ENCODE results near the gene CASP12.
"Not testable (repeated sequence)": the region's sequence is repeated elsewhere in the genome, so short reads cannot be mapped to it uniquely, and the experiment has no call there.

CASP12 gene

DNA sequence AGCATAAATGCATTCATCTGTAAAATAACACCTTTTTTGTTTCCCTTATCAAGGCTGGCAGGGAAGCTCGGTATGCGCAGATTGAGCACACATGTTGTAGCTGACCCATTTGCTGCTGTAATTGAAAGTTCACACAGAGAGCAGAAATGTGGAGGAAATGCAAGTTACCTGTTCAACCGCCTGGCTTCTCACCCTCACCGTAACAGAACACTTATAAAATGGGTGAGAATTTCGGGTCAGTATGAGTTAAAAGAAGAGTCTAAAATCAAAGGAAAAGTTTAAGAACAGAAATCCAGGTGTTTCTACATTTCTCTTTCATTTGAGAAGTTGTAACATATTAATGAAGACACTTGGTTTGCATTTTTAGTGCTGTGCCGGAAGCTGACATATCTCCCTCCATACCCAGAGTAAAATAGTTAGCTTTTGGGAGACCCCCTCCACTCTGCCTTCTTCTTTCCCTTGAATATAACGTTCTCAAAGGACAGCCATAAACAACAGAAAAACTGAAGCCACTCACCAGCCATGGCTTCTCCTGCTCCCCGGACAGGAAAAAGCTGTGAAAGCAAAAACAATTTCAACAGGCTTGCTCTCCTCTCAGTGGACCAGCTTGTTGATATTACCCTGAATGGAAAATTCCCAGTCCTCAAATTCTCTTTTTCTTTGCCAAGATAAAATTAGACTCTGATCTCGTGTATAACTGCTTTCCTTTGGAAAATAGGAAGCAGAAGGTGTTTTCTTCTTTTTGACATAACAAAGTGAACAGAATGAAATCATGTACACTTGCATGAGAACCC is at the start of gene CASP12:
TSS of gene CASP12 (minus strand) at position 570 of the 794 bp plus-strand sequence.
- no peak for DNase-seq

DNA sequence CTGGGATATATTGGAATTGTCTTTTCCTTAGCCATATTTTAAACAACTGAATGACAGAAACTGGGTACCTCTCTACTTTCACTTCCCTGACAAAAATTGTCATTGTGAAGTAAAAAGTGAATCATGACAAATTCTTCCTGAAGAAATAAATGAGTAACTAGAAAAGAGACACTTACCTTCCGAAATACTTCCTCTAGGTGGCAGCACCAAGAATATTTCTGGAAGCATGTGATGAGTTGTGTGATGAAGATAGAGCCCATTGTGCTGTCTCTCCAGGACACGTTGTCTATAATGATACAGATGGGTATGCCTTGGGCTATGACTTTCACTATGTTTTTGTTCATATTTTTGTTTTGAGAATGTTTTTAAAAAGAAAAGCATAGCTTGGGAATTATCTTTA is 48.6 kb upstream of the CASP12 start:
- peak; percentile 78 for DNase-seq

DNA sequence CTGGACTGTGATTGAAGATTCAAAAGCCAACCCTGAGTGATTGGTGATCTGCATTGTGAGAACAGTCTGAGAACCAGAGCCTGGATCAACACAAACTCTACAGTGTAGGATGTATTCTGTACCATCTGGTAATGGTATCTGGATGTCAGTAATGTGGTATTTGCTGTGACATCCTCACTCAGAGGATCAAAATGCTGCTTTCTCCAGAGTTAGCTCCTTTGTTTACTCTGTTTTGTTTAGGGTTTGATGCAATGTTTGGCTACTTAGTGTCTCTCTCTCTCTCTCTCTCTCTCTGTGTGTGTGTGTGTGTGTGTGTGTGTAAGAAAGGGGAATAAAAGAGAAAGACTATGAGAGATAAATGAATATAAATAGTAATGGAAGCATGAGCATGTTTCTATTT is 45.8 kb upstream of the CASP12 start:
- no peak for DNase-seq

DNA sequence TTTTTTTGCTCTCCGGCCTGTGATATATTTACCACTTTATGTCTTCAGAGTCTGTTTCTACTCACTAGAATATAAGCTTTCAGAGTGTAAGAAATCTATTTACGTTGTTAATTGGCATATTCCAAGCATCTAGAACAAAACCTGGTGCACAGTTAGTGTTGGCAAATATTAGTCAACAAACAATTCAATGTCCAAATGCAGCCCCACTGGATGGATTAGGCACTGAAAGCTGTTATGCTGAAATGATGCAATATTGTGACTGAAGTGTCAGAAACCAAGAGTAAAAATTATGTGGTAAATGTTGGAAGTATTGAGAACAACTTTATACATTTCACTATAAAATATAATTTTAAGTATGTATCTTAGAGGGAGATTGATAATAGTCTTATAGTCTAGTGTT is 45.3 kb upstream of the CASP12 start:
- DNase-seq, result no peak

DNA sequence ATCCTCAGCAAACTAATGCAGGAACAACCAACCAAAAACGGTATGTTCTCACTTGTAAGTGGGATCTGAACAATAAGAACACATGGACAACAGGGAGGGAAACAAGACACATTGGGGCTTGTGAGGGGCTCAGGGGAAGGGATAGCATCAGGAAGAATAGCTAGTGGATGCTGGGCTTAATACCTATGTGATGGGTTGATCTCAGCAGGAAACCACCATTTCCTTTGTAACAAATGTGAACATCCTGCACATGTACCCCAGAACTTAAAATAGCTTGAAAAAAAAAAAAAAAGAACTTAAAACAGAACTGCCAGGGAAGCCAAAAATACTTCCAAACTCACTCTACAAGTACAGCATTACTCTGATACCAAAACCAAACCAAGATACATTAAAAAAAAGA is 36.3 kb upstream of the CASP12 start:
- no peak for DNase-seq

DNA sequence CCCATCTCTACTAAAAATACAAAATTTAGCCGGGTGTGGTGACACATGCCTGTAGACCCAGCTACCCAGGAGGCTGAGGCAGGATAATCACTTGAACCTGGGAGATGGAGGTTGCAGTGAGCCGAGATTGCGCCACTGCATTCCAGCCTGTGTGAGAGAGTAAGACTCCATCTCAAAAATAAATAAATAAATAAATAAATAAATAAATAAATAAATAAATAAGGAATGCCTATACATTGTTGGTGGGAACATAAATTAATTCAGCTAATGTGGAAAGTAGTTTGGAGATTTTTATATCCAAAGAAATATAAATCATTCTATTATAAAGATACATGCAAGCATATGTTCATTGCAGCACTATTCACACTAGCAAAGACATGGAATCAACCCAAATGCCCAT is 35.8 kb upstream of the CASP12 start:
- DNase-seq, result not testable (repeated sequence)

DNA sequence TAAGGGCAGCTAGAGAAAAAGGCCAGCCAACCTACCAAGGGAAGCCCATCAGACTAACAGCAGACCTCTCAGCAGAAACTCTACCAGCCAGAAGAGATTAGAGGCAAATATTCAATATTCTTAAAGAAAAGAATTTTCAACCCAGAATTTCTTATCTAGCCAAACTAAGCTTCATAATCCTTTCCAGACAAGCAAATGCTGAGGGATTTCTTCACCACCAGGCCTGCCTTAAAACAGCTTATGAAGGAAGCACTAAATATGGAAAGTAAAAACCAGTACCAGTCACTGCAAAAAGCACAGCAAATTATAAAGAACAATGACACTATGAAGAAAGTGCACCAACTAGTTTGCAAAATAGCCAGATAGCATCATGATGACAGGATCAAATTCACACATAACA is 30.6 kb upstream of the CASP12 start:
- no peak for DNase-seq

DNA sequence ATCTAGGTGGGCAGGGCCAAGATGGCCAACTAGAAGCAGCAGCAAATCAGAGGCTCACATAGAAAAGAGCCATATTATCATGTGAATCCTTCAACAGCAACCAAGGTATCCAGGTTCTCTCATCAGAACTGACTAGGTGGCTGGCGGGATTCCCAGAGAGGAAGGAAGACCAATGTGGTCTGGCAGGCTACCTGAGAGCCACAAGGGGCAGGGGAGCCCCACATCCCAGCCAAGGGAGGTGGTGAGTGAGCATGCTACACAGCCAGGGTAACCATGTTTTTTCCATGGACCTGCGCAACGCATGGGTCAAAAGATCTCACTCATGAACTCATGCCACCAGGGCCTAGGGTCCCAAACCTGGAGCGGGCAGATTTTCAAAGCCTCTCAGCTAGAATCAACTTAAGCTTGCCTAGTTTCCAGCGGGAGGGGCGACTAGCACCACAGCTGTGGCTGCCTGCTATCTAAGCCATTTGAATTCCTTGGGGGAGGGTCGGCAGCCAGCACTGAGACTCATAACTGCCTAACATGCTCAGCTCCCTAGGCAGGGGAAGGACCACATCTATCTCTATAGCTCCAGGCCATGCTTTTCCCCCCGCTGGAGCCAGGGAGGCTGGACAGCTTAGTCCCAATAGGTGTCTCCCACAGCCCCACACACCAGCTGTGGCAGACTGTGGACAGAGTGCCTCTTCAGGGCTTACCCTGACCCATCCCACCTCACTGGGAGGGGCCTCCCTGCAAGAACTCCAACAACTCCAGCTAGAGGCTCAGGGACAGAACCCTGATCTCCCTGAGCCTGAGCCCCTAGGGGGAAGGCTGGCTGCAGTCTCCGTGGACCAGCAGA is 28.7 kb upstream of the CASP12 start:
- no peak for DNase-seq

DNA sequence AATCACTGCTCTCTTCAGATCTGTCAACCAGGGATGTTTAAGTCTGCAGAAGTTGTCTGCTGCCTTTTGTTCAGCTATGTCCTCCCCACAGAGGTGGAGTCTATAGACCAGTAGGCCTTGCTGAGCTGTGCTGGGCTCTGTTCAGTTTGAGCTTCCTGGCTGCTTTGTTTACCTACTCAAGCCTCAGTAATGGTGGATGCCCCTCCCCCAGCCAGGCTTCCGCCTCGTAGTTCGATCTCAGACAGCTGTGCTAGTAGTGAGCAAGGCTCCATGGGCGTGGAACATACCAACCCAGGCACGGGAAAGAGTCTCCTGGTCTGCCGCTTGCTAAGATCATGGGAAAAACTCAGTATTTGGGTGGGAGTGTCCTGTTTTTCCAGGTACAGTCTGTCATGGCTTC is 27.6 kb upstream of the CASP12 start:
- no peak for DNase-seq

DNA sequence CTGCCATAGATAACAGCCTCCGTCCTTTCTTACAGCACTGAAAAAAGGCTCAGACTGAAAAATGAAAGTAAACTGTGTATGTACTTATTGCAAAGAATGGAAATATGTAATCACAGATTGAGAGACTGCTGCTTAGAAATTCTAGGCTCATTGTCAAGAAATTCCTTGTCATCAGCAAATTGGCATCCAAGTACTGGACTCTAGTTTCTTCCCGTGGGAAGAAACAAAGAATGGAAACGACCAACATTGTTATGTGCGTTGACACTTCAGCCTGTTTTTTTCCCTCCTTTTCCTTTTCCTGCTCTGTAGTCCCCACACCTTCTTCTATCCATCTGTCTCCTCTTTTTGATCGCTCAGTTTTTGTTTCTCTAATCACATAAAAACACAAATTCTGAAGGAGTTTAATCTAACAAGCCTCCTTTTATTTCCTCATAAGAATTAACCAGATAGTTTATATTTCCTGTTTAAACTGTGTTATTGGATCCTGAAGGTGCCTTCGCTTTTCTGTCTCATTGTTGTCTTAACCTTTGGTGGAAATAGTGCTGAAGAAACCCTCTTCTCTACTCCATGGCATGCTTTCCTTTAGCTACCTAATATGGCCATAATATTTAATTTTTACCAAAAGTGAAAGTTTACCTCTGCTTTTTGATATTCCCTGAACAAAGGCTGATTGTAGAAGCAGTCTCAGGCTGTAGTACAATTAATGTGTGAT is 20.0 kb upstream of the CASP12 start:
- peak; percentile 35 for DNase-seq

DNA sequence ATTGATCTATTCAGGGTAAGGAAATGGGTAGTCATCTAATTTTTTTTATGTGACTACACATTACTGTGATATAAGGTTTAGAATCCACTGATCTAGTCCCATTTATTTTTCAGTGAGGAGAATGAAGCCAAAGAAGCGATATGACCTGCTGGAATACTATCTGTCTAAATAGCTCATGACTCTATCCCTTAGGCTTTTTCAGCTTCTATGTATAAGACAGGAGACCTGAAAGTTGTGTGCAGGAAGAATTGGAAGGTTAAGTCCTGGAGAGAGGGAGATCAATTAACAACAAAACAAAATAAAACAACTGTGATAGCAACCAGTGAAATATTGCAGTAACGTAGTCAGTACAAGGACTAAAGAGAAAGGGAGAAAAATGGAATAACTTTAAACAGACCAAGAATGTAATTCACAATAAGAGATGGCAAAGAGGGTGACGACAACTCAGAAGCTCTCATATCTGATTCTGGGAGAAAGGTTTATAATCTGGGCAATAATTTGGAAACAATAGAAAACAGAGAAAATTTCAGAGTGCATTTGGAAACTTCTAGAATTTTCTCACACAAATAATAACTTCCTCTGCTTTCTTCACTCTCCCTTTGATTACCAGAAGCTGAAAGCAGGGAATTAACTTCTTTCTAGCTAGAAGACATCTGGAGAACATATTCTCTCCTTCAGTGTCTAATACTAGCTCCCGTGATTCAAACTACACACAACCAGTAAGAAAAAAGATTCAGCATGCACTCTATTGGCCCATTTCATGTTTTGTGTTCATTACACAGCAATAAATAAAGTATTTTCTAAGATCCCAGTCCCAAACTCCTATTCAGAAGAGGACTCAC is 19.2 kb upstream of the CASP12 start:
- no peak for DNase-seq

DNA sequence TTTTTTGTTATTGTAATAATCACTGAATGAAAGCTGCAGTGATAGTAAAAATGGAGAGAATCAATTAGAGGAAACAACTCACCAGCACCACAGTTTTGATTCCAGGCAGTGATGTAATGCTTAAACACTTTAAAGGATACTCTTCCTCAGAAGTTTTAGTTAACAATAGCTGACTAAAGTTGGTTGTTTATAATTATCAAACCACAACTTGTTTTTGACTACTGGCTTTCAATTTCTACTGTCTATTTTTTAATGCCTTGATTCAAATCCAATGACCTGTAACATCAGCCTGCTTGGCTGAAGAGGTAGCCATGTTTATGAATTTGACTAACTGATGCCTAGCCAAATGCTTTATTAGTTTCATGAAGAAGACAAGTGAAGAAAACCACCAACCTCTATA is 18.2 kb upstream of the CASP12 start:
- no peak for DNase-seq

DNA sequence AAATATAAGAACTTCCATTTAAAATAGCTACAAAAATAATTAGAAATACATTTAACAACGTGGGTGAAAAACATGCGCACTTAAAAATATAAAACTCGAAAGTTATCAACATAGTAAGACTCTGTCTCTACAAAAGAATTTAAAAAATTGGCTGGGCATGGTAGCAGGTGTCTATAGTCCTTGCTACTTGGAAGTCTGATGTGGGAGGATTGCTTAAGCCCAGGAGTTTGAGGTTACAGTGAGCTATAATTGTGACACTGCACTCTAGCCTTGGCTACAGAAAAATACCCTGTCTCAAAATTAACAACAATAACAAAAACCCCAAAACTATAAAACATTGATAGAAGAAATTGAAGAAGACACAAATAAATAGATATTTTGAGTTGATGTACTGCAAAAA is 13.8 kb upstream of the CASP12 start:
- no peak for DNase-seq

DNA sequence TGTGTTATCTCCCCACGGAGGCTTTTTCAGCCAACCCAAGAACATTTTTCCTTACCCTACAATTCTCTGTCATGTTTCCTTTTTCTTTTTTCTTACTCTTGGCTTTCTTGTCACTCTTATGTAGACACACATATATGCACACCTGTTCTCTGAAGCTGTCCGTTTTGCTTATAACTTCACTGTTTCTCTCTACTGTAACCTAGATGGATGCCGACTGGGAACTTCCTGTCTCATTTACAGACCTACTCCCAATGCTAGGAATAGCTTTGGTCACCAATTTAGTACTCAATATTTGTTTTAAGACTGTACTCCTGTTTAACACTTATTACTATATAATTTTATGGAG is 9.9 kb upstream of the CASP12 start:
- DNase-seq, result no peak

DNA sequence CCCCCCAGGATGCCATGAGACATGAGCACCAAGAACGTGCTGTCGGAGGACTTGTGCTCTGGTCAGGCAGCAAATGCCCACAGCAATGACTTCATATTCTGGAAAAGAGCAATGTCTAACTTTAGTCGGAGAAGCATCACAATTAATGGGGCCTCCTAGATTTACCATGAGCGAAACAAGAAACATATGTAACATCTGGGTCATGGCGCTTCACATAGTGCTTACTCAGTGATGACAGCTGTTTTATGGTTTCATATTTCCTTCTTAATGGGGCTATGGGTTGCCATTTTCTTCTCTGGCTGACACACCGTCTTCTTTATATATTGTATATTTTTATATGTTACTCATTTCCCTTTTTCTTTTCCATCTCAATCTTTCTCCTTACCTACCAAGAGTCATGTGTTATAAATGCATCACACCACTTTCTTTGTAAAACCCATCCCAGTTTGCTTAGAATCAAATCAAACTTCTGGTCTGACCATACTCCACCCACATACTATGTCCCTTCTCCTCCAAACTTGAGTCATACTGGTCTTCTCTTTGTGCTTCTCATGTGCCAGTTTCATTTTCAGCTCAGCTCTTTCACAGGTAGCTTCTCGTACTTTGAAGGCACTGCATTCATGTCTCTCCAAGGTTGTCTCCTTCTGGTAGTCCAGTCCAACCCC is 9.4 kb upstream of the CASP12 start:
- DNase-seq, result no peak

DNA sequence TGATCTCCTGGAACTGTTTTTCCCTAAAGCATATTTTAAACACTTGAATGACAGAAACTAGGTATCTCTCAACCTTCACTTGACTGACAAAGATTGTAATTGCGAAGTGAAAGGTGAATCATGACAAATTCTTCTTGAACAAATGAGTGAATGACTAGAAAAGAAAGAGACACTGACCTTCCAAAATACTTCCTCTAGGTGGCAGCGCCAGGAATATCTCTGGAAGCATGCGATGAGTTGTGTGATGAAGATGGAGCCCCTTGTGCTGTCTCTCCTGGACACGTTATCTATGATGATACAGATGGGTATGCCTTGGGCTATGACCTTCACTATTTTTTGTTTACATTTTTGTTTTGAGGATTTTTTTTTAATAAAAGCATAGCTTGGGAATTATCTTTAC is 7.0 kb upstream of the CASP12 start:
- no peak for DNase-seq

DNA sequence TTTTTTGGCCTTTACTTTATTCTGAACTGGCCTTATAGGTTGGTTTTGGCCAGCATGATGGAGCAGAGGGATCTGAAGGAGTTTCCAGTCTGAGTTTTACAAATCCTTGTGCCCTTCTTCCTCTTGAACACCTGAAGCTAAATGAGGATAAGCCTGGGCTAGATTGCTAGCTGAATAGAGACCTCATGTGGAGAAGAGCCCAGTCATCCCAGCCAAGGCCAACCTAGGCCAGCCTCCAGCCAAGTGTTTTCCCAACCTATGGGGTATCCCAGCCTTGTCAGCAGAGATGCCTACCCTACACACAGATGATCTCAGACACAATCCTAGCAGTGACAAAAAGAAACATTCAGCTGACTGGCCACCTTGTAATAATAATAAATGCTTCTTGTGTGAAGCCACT is 966 bp upstream of the CASP12 start:
- DNase-seq, result no peak

DNA sequence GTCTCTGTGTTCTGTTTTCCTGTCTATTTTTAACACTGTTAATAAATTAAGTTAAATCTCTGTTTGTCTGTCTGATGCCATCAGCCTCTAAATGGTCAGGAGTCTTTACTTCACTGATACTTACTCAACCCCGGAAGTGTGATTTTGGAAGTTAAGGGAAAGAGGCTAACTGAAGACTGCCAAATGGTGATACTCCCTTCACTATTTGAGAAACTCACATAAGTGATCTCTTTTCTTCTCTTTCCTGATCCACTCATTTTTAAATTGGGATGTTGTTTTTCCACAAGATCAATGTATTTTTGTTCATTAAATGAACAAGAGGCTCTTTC is 389 bp upstream of the CASP12 start:
- DNase-seq, result no peak

DNA sequence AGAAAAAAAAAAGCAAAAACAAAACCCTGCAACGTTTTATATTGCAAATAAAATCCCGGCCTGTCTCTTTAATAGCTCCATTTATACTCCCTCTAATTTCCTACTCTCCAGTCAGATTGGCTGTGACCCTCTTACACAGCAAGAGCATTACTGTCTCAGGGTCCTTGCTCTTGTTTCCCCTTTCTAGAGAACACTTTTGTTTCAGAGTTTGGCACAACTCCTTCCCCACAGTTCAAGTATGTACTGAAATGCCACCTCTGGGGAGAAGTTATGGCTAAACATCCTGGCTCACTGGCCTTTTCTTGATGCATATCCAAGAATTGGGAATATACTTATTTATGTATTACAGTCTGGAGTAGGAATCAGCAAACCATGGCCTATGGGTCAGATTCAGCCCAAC is 2.6 kb downstream of the CASP12 start:
- DNase-seq, result no peak

DNA sequence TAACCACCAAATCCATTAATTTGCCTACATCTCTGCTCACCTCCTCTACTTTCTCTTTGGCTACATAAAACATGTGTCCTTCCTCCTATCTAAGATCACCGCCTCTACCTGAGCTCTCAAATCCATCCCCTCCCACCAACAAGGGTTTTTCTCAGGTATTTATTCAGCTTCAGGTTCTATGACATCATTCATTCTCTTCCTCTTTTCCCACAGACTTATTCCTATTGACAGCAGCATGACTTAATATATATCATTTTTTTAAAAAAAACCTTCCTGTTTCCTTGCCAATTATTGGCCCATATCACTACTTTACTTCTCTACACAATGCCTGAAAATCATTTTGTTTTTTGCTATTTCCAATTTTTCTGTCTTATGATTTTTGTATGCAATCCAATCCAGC is 4.4 kb downstream of the CASP12 start:
- no peak for DNase-seq

DNA sequence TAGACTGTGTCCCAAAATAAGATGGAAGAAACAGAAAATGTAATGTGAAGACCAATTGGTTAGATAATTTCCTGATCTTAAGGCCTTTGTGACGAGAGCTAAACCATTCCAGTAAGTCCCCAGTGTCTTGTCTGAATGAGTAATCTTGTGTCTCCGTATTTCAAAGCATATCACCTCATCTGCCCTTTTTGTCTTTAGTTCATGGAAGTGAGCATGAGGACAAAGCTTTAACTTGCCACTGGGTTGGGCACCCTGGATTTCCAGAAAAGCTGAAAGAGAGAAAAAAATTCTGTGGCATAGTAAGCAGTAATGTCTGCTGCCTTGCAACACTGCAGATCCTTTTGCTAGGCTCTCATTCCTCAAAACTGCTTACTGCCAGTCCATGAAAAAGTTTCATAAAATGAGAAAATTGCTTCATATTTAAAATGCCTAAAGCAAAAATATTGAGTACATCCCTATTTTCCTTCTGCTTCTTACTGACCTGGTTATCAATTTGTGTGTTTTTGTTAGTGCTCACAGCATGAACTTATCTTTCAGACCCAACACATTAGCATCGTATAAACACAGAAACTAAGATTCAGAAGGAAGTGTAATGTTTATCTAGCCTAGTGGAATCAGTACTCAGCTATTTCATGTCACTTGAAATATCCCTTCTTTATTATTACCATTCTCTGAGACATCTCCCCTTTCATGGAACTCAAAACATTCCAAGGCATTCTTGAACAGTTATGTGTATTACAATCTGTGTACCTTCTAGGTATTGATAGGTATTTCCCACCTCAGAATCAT is 5.3 kb downstream of the CASP12 start:
- DNase-seq, result no peak

DNA sequence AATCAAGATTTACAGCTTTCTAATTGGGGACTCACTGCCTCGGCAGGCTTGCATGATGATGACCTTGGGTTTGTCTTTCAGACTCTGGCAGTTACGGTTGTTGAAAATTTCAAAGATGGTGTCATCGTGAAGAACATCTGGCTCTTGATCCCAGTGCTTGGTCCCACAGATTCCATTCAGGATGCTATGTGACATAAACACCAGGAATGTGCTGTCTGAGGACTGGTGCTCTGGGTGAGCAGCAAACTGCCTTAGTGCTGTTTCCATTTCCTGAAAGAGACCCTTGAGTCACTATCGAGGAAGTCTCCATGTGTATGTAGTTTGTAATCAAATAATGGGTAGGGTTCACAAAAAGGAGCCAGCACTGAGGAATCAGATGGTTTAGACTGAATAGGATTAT is 7.1 kb downstream of the CASP12 start:
- DNase-seq, result no peak

All from inflammatory macrophage treated with lipopolysaccharide for 4 hours (primary cell).